Osteocyte (in vitro differentiated cells): ENCODE data around the gene NRF1. TPM values are rescaled to one million over a fixed set of nuclear protein-coding genes. Genes with fewer than 3 reads are reported as not detected.
"Not testable (repeated sequence)": the region's sequence is repeated elsewhere in the genome, so short reads cannot be mapped to it uniquely, and the experiment has no call there.

Experiments used
- DNase-seq: peaks from one replicate; pipeline ENCODE4 v3.0.0; 2021; ENCODE audit warnings: mixed read lengths; ENCODE audit not compliant: unreplicated experiment; ENCODE audit errors: extremely low spot score
- H3K27ac Mint-ChIP-seq: one replicate; pipeline ENCODE4 v1.8.0; 2021; ENCODE audit warnings: mild to moderate bottlenecking, mixed read lengths; ENCODE audit not compliant: unreplicated experiment
- H3K27me3 Mint-ChIP-seq: one replicate; pipeline ENCODE4 v1.8.0; 2021; ENCODE audit warnings: mixed read lengths; ENCODE audit not compliant: unreplicated experiment
- H3K36me3 Mint-ChIP-seq: one replicate; pipeline ENCODE4 v1.8.0; 2021; ENCODE audit warnings: mixed read lengths; ENCODE audit not compliant: unreplicated experiment
- H3K4me1 Mint-ChIP-seq: one replicate; pipeline ENCODE4 v1.8.0; 2021; ENCODE audit warnings: mixed read lengths; ENCODE audit not compliant: unreplicated experiment
- H3K4me3 Mint-ChIP-seq: one replicate; pipeline ENCODE4 v1.8.0; 2021; ENCODE audit warnings: mild to moderate bottlenecking, moderate library complexity, mixed read lengths; ENCODE audit not compliant: unreplicated experiment
- H3K9me3 Mint-ChIP-seq: one replicate; pipeline ENCODE4 v1.8.0; 2021; ENCODE audit warnings: mixed read lengths; ENCODE audit not compliant: unreplicated experiment
- total RNA-seq: library from RNA; stranded (reverse); gene quantifications from 2 replicates; pipeline ENCODE4 v1.2.1, GENCODE V29; 2021
- TF ChIP-seq, protein P1 (sequence below): fragments of 200-600 bp; sonication (generic); IDR thresholded peaks from 2 replicates; pipeline ENCODE4 v1.5.0; 2021; ENCODE audit warnings: antibody characterized with exemption, mild to moderate bottlenecking, moderate library complexity

The NRF1 gene
- total RNA-seq, 1 donor from 2014 or later = 20.7 TPM

DNA sequence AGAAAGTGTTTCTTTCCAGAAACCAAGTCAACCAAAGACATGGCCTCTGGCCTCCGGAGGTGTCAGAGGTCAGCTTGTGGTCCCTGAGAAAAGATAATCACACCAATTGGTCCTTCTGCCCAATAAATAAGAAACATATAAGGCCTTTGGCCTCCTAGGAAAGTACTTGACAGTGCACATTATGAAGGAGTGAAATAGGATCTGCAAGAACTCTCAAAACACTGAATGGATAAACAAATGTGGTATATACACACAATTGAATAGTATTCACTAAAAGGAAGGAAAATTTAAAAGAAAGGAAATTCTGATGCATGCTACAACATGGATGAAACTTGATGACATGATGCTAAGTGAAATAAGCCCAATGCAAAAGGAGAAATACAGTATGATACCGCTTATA lies 35.4 kb upstream of the NRF1 start:
- no peak overlapping the region for H3K4me3 Mint-ChIP-seq
- no peak for DNase-seq
- peaks cover 5% of the 10 kb centered on the region for H3K9me3 Mint-ChIP-seq
- H3K27me3 Mint-ChIP-seq = peaks cover 8% of the 10 kb centered on the region
- no peaks in the 10 kb centered on the region for H3K36me3 Mint-ChIP-seq
- TF ChIP-seq, protein P1, sequence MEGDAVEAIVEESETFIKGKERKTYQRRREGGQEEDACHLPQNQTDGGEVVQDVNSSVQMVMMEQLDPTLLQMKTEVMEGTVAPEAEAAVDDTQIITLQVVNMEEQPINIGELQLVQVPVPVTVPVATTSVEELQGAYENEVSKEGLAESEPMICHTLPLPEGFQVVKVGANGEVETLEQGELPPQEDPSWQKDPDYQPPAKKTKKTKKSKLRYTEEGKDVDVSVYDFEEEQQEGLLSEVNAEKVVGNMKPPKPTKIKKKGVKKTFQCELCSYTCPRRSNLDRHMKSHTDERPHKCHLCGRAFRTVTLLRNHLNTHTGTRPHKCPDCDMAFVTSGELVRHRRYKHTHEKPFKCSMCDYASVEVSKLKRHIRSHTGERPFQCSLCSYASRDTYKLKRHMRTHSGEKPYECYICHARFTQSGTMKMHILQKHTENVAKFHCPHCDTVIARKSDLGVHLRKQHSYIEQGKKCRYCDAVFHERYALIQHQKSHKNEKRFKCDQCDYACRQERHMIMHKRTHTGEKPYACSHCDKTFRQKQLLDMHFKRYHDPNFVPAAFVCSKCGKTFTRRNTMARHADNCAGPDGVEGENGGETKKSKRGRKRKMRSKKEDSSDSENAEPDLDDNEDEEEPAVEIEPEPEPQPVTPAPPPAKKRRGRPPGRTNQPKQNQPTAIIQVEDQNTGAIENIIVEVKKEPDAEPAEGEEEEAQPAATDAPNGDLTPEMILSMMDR = no peak
- H3K27ac Mint-ChIP-seq = no peak overlapping the region
- no peaks in the 10 kb centered on the region for H3K4me1 Mint-ChIP-seq

DNA sequence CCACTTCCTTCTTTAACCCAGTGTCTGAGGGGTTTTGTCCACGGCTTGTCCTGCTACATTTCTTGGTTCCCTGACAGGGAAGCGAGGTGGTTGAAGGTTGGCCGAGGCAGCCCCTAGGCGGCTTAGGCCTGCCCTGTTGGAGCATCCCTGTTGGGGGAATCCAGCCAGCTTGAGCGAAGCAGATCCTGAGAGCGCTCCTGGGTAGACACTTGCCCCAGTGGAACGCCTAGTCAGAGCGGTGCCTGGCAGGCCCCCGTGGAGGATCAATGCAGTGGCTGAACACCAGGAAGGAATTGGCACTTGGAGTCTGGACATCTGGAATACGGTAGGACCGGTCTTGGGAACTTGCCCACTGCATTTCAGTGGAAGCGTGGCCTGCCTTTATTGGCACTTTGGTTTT lies 32.7 kb upstream of the NRF1 start:
- peaks cover 14% of the 10 kb centered on the region for H3K27me3 Mint-ChIP-seq

DNA sequence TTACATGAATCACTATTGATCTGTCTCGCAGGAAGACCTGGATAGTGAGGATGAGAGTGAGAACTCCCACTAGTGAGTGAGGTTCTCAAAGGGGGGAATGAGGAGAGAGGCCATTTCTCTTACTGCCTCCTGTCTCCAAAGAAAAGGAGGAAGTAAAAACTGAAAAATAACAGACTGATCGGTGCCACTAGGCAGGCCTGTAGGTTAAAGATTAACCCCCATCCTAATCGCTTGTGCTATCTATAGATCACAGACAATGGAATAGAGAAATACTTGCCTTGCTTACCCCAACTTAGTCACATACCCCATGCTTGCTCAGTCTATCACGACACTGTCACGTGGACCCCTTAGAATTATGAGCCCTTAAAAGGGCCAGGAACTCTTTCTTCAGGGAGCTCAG lies 25.3 kb upstream of the NRF1 start:
- H3K4me3 Mint-ChIP-seq = not testable (repeated sequence)

More for the DNA sequence above, 32.7 kb upstream of the NRF1 start:
- DNase-seq = no peak
- Mint-ChIP-seq H3K36me3 (no peaks in the 10 kb centered on the region), H3K27ac (no peak overlapping the region), H3K4me3 (no peak overlapping the region), H3K4me1 (no peaks in the 10 kb centered on the region), H3K9me3 (peaks cover 5% of the 10 kb centered on the region)
- TF ChIP-seq, protein P1 = no peak

DNA sequence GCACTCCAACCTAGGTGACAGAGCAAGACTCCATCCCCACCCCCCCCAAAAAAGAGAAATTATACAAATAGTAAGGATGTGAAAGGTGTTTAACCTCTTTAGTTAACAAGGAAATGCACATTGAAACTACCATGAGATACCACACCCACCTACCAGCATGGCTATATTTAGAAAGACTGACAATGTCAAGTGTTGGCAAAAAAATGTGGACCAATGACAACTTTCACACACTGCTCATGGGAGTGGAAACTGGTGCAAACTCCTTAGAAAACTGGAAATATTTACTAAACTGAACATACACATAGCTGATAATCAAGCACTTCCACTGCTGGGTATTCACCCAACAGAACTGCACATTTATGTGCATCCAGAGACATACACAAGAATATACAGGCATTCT lies 23.3 kb upstream of the NRF1 start:
- Mint-ChIP-seq H3K36me3 (peaks cover 4% of the 10 kb centered on the region), H3K27ac (no peak overlapping the region), H3K9me3 (peaks cover 26% of the 10 kb centered on the region), H3K4me3 (no peak overlapping the region), H3K27me3 (peaks cover 2% of the 10 kb centered on the region), H3K4me1 (no peaks in the 10 kb centered on the region)
- TF ChIP-seq, protein P1 = no peak
- no peak for DNase-seq

More for the DNA sequence above, 25.3 kb upstream of the NRF1 start:
- not testable (repeated sequence) for DNase-seq, H3K4me1 Mint-ChIP-seq, H3K27me3 Mint-ChIP-seq, H3K27ac Mint-ChIP-seq, H3K36me3 Mint-ChIP-seq
- peaks cover 22% of the 10 kb centered on the region for H3K9me3 Mint-ChIP-seq

DNA sequence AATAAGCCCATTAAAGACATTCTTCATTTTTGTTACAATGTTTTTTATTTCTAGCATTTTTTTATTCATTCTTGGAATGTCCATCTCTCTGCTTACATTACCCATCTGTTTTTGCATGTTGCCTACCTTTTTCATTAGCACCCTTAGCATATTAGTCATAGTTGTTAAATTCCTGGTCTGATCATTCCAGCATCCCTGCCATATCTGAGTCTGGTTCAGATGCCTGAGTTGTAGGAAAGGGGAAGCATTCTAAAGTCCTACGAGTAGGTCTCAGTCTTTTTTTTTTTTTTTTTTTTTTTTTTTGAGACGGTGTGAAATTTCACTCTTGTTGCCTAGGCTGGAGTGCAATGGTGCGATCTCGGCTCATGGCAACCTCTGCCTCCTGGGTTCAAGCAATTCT lies 19.7 kb upstream of the NRF1 start:
- Mint-ChIP-seq H3K4me3 (no peak overlapping the region), H3K27me3 (peaks cover 2% of the 10 kb centered on the region), H3K4me1 (no peaks in the 10 kb centered on the region), H3K36me3 (peaks cover 3% of the 10 kb centered on the region), H3K27ac (no peak overlapping the region), H3K9me3 (peaks cover 13% of the 10 kb centered on the region)
- TF ChIP-seq, protein P1 = no peak
- DNase-seq = no peak

DNA sequence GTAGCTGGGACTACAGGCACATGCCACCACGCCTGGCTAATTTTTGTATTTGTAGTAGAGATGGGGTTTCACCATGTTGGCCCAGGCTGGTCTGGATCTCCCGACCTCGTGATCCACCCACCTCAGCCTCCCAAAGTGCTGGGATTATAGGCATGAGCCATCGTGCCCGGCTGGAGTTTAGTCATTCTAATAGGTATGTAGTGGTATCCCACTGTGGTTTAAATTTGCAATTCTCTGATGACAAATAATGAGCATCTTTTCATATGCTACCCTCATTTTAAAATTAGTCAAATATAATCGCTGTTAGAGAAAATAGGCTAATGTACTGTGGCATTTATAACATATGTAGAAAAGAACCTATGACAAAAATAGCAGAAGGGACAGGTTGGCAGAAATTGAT lies 15.1 kb upstream of the NRF1 start:
- not testable (repeated sequence) for H3K27ac Mint-ChIP-seq, H3K4me1 Mint-ChIP-seq, H3K9me3 Mint-ChIP-seq, DNase-seq, H3K4me3 Mint-ChIP-seq, H3K36me3 Mint-ChIP-seq, H3K27me3 Mint-ChIP-seq
